GM18502 (cell line): Measurements from ENCODE around the gene DCAF8.
"Not testable (repeated sequence)": the region's sequence is repeated elsewhere in the genome, so short reads cannot be mapped to it uniquely, and the experiment has no call there.

ENCODE experiments used
- ATAC-seq: cut with Tn5 transposase; IDR thresholded peaks from one replicate; pipeline ENCODE4 v1.9.1; 2021; ENCODE audit warnings: mild to moderate bottlenecking; ENCODE audit not compliant: unreplicated experiment, poor library complexity

DCAF8 gene

DNA sequence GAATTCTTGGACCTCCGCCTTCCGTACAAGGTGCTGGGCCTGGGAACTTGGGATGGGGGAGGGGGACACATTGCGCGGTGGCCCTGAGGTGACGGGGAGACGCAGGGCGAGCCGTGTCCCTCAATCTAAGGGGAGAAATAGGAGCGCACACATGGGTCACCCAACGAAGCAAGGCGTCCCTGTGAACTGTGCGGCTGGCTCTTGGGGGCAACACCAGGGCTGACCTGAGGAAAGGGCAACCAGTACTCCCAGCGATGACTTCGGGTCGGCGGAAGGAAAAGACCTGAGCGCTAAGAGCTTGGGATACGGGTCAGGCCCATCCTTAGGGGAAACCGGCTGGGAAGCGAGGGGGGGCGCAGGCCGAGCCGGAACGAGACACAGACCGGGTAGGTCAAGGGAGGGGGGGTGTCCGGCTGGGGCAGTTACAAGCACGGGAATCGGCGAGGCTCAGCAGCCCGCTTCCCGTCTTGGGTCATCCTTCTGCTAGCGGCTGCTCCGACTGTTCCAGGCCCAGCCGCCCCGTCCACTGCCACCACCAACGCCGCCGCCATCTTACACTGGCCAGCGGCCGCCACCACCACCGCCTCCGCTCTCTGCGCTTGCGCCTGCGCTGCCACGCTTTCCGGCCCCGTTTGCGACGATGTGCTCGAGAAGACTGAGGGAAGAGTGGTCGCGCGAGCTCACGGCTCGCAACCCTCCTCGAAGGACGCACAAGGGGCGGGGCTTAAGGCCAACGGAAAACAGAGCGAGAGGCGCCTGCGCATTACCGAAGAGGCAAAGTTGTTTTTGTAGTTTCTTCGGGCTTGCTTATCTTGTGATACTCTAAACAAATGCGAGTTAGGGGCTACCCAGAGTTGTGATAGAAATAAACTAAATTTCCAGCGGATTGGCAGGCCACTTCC, at the start of gene DCAF8:
Gene DCAF8 (minus strand): TSS at position 657 of the 902 bp plus-strand sequence. CDS start 18,541 bp downstream, outside the sequence.
- ATAC-seq = peak; percentile 76

DNA sequence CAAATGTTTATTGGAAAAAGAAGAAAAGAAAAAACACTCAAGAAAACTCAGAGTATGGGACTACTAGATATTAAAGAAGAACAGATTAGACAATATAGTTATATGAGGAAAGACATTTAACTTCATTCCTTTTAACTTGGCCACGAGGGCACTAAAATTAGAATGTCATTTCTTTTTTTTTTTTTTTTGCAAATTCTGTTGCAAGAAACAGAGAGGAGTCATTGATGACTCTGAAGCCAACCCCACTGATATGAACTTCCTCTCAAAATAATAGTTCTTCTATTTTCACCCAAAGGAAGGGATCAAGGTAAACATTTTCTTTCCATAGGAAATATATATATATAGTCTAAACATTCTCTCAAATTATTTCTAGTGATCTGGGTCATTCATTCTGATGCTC, 47.2 kb upstream of the DCAF8 start:
- ATAC-seq = no peak

DNA sequence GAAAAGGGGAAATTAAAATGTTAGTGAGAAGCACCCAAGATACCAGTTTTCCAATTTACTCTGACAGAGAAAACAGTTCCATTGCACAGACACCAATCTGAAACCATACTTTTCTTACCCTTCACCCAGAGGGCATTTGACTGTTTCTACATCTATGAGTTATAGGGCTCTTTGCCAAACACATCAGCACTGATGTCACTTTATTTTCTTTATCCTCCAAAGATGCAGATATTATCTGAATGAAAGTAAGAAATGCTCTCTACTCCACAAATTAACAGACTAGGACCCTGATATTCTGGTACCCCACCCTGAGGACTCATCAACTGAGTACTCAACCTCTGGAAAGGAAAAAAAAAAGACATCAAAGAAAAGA, 46.8 kb upstream of the DCAF8 start:
- no peak for ATAC-seq

DNA sequence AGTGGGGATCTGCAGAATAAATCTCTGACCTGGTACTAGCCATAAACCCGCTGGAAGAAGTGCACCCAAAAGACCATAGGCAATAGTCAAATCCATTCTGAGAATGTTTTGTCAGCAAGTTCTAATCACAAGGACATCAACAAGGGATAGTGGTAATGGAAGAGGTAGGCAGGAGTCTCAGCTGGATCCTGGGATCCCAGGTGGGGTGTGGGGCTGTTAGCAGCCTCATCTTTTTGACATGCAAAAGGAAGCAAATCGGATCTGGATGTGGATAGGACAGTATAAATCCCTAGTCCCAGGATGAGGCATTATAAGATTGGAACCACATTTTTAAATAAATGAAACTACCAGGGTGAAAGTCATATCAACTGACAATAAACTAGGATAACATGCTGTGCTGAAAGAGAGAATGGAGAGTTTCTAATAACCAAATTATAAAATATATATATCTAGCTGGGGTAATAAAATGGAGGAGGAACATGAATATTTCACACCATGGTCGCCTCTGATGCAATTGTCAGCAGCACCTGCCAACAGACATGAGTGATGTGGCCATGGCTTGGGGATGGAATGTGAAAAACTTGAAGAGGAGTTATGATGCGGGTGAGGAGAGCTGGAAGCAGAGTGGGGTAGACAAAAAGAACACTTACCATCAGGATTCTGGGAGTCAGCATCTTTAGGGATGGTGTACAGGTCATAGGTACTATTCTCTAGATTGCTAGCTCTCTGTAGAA, 46.3 kb upstream of the DCAF8 start:
- ATAC-seq = no peak

DNA sequence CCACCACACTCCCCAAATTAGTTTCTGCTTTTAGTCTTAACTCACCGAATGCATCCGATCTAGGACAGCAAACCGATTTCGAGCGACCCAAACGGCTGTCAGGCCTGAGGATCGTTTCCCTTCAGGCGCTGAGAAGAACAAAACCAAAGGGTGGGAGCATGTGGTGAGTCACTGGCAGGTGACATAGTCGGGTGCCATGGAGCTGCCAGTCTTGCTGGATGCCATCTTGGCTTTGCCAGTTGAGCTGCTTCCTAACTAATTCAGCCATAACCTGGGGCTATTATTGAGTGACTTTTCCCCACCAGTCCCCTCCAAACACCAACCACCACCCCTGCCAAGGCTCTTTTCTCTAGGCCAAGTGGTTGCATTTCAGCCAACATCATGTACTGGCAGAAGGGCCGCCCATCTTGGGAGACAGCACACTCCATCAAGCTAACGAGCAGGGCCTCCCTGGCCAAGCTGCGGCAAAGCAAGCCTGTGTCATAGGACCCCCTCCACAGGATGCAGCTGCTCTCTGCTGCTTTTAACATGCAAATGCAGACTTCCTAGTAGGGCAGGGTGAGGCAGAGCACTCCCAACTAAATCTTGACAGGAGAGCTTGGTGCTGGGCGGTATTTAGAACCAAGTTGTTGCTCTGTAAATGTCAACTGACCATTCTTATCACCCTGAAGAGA, 44.9 kb upstream of the DCAF8 start:
- ATAC-seq = no peak

DNA sequence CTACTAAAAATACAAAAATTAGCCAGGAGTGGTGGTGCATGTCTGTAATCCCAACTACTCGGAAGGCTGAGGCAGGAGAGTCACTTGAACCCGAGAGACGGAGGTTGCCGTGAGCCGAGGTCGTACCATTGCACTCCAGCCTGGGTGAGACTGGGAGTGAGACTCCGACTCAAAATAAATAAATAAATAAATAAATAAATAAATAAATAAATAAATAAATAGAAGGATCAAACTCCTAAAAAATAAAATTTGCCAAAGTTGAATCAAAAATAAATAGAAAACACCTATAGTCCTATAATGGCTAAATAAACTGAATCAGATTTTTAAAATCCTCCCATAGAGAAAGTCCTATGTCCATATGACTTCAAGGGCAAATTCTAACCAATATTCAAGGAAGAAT, 37.8 kb upstream of the DCAF8 start:
- ATAC-seq = no peak

DNA sequence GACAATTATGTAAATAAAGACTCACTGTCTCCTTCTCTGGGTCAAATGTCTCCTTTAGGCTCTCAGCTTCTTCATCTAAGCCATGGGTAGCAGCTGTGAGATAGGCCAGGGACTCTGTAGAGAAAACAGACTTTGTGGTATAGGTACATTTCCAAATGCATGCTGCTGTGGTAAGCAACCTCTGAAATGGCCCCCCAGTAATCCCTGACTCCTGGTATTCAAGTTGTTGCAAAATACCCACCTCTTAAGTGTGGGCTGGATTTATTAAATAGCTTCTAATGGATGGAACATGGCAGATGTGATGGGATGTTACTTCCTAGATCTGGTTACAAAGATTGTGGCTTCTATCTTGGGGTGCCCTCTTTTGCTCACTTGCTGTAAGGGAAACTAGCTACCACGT, 33.7 kb upstream of the DCAF8 start:
- no peak for ATAC-seq

DNA sequence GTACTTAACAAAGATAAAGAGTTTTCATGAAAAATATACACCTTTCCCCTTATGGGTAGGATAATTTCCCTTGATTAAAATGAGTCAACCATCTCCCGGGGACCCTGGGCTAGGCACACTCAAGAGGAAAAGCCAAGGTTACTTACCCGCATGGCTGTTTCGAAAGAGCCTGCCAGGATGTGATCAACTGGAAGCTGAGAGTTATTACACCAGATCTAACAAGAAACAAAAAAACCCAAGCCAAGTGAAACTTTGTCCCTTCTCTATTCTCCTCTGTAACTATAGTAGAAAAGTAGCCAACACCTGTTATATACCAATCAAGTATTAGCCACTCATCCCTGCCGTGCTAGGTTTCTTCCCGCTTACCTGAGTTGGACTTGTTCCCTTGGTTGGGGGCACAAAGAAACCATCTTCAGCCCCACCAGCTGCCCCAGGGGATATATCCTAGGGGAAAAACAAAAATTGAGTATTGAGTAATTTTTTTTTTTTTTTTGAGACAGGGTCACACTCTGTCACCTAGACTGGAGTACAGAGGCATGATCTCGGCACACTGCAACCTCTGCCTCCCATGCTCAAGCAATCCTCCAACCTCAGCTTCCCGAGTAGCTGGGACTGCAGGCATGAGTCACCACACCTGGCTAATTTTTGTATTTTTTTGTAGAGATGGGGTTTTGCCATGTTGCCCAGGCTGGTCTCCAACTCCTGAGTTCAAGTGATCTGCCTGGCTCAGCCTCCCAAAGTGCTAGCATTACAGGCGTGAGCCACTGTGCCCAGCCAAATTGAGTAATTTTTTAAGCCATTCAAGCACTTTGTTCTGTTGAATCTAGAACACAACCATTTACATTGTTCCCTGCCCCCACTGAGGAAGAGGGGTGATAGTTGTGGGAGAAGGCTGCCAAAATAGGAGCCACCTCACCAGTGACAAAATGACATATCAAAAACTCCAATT, 30.9 kb upstream of the DCAF8 start:
- ATAC-seq = no peak

DNA sequence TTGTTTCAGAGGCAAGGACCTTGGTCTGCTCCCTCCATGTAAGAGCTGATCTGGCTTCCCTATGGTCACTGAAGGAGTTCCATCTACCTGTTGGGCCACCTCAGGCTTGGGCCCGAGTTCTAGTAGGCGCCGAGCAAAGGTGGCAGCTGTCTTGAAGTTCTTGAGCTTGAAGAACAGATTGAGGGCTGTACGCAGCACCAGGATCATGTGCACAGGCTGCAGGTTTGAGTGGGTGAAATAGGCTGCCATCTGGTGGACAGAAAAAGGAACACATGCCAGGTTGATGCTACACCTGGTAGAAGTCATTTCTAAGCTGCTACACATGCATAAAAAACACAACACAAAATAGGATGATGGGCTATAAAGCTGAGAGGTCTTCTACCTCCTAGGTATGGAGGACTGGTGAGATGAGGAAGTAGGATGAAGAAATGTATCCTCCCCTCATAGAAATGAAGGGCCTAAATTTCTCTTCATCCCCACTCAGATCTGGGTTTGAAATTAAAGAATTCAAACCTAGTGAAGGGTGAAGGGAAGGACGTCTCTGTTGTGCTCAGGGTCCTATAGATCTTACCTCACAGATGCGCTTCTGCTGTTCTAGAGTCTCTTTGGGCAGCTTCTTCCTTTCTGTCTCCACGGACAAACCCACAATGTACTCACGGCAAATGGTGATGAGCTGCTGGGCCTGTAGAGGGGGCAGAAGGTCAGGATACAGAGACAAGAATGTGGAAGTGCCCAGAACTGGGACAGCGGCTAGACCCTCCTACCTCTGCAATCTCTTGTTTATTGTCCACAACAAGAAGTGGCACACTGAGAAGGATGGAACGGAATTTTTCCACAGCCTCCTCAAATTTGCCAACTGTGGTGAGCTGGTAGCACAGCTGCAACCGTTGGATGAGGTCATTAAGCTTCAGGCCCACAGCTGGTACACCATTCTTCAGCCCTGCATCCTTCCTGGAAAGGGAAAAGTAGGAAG, 29.2 kb upstream of the DCAF8 start:
- peak; percentile 73 for ATAC-seq

DNA sequence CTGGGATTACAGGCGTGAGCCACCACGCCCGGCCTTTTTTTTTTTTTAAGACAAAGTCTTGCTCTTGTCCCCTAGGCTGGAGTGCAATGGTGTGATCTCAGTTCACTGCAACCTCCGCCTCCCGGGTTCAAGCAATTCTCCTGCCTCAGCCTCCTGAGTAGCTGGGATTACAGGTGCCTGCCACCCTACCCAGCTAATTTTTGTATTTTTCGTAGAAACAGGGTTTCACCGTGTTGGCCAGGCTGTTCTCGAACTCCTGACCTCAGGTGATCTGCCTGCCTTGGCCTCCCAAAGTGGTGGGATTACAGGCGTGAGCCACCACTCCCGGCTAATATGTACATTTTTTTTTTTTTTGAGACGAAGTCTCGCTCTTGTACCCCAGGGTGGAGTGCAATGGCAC, 25.4 kb upstream of the DCAF8 start:
- ATAC-seq = not testable (repeated sequence)

DNA sequence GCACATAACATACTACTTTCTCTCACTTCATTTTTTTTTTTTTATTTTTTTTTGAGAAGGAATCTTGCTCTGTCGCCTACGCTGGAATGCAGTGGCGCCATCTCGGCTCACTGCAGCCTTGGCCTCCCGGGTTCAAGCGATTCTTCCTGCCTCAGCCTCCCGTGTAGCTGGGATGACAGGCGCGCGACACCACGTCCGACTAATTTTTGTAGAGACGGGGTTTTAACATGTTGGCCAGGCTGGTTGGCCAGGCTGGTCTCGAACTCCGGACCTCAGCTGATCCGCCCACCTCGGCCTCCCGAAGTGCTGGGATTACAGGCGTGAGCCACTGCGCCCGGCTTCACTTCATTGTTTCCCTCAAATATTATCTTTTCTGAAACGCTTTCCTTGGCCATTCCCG, 23.2 kb upstream of the DCAF8 start:
- ATAC-seq = no peak

DNA sequence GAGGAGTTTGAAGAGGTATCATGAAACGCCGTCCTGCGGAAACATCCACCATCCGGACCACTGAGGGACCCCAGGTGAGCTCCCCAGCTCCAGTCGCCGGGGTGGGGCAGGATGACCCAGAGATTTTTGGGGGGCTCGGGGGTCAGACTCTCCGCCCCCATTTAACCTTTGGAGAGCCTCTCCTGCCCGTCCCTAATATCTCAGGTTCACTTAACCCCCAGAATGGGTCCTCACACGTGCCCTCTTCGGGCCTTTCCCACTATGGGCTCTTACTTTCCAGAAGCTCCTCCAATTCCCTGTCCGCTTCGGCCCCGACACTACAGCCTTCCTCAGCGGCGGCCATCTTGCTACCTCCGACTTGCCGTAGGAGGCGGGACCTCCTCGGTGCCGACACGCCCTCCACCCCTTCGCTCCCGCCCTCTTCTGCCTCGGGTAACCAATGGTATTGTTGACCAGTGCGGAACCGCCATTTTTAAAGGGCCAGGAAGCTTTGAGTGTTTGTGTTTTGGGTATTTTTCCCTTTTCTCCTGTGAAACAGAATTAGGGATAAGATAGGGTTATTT, 22.5 kb upstream of the DCAF8 start, which contains the start of gene PEX19:
Gene PEX19 (minus strand): TSS at position 352 of the 563 bp plus-strand sequence. CDS start 9 bp downstream, at position 343.
- peak; percentile 96 for ATAC-seq

DNA sequence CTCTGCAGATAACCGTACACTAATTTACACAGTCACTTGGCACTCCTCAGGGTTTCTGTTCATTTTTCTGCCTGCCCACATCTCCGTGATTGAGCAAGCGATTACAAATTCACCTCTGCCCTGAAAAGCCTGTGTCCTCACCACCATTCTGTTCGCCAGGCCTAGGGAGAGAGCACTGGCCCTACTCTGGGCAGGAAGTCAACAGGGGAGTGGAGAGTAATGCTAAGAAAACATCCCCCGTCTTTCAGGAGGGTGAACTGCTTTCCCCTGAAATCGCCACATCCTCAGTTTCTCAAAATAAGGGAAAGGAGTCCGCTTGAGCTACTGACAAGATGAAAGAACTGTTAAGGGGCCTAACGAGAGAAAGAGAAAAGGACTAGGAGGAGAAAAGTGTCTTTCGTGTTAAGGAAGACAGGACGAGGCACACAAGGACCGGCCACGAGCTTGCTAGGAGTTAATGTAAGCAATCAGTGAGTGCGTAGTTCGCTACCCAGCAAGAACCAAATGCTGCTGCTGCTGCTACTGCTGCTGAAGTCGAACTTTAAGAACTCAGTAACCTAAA, 22.0 kb upstream of the DCAF8 start:
- peak; percentile 27 for ATAC-seq

DNA sequence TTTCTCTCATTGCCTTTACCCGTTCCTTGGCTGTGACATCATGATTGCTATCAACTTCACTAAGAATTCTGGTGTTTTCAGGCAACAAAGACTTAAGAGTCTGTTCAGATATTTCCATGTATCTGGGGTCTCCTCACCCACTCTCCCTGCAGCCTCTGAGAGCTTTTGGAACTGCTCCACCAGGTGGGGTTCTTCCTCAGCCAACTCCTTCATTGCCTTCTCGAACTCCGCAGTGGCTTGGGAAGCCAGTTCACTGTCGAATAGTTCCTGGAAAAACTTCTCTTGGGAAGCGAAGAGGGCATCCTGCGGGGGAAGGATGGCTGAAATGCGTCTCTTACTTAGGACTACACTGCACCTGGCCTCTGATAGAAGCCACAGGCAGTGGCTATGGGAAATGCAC, 20.5 kb upstream of the DCAF8 start:
- ATAC-seq = no peak

DNA sequence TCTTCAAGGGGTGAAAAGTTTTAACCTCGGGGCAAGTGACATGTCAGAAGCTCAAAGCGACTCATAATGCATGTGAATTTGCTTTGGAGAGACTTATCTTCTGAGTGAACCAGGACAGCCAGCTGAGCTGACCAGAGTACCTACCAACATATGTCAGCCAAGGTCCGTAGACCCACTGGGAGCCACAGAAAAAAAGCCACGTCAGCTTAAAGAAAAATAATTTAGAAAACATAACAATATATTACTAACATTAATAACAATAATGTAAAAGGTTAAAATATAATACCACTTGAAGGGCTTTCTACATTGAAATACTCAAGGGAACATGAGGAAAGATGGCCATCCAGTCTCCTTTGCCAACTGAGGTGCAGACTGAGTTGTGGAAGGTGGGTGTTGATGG, 15.6 kb upstream of the DCAF8 start:
- no peak for ATAC-seq

DNA sequence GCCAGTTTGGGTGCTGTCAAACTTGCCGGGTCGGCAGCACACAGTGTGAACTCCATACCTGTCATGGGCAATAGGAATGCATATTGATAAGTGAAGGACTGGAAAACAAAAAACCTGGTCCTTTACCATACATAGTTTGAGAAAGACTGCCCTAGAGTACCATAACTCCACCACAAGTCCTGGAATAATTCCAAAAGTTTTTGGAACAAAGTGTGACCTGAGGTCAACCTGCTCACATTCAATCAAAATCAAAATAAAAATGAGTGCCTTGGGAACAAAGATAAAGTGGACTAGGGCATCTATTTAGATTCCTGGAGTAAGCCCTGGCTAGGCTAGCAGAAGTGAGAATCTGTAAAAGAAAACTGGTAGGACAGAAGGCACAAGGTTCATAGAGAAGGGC, 15.0 kb upstream of the DCAF8 start:
- ATAC-seq = no peak

DNA sequence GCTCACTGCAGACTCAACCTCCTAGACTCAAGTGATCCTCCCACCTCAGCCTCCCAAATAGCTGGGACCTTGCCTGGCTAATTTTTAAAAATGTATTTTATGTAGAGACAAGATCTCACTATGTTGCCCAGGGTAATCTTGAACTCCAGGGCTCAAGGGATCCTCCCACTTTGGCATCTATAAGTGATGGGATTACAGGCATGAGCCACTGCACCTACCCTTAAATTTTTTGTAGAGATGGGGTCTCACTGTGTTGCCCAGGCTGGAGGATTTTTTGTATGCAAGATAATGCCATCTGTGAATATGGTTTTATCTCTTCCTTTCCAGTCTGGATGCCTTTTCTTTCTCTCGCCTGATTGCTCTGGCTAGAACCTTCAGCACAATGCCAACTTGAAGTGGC, 8.7 kb upstream of the DCAF8 start:
- ATAC-seq = no peak
